Transverse colon (tissue), 4 donors: ENCODE data around the gene CXorf49B.

ENCODE experiments used
- CTCF ChIP-seq, 5 experiments: fragments of 200-600 bp in 3 of 5; fragments of 450-650 bp in 2 of 5; sonication (generic) in 3 of 5; IDR thresholded peaks; 1 replicate in 2 of 5; 2 replicates in 3 of 5; pipeline ENCODE4 v1.5.1; 2016 to 2017; ENCODE audit warnings: antibody characterized with exemption in 5 of 5, inconsistent platforms in 3 of 5, mild to moderate bottlenecking in 2 of 5, moderate library complexity in 1 of 5
- POLR2A ChIP-seq: fragments of 450-650 bp; IDR thresholded peaks from one replicate; pipeline ENCODE4 v1.6.1; 2016; ENCODE audit warnings: antibody characterized with exemption, mild to moderate bottlenecking, moderate library complexity
- POLR2AphosphoS5 ChIP-seq, 3 donors: sonication (generic); formaldehyde crosslinking; IDR thresholded peaks; one replicate each; pipeline ENCODE4 v1.6.1; 2016; ENCODE audit warnings: antibody characterized with exemption in 3 of 3

- TF ChIP-seq POLR2A (no peak), POLR2AphosphoS5 (IDR thresholded peaks at IDR 0.05) (no peak), CTCF (IDR thresholded peaks at IDR 0.05) (no peak)
These were observed 52.7 kb downstream of the CXorf49B start for GRCh38 chrX:71815906-71816156.
